ENCODE data around the gene COPS2.

GRCh38 chr15:49145651-49146609 lies 9.5 kb downstream of the COPS2 start:
- TF ChIP-seq CTCF (conservative IDR thresholded peaks at IDR 0.05 in 1 of 2, IDR thresholded peaks at IDR 0.05 in 1 of 2; ENCODE audit: extremely low read depth in 1 of 2, insufficient read depth in 1 of 2, low read depth in 1 of 2, low read length in 2 of 2) = peak; percentile 69 to 79
- TF ChIP-seq EZH2 (IDR thresholded peaks at IDR 0.05; ENCODE audit: borderline replicate concordance, low read length) = no peak

Measured in mammary epithelial cell (primary cell).